Prostate gland (tissue), 2 donors: Measurements from ENCODE around the gene VILL. TPM values are rescaled to one million over a fixed set of nuclear protein-coding genes. Genes with fewer than 3 reads are reported as not detected.
"Not testable (repeated sequence)": the region's sequence is repeated elsewhere in the genome, so short reads cannot be mapped to it uniquely, and the experiment has no call there.

ENCODE experiments used
- DNase-seq: peaks from one replicate; pipeline ENCODE4 v3.0.0-alpha.2; 2019; ENCODE audit warnings: low spot score
- H3K27ac ChIP-seq, 2 donors: fragments of 200-600 bp; sonication (generic); 2 replicates each; pipeline ENCODE4 v1.5.1; 2017 to 2019
- H3K27me3 ChIP-seq: fragments of 200-600 bp; sonication (generic); replicated peaks from 2 replicates; pipeline ENCODE4 v1.5.1; 2019; ENCODE audit not compliant: insufficient read depth
- H3K36me3 ChIP-seq, 2 donors: fragments of 200-600 bp; sonication (generic); 1 replicate in 1 of 2; 2 replicates in 1 of 2; pipeline versions ENCODE4 v1.5.1 to v1.8.1; 2017 to 2019
- H3K4me1 ChIP-seq: fragments of 200-600 bp; sonication (generic); replicated peaks from 2 replicates; pipeline ENCODE4 v1.5.1; 2019
- H3K4me3 ChIP-seq, 2 donors: fragments of 200-600 bp; sonication (generic); 2 replicates each; pipeline ENCODE4 v1.5.1; 2017 to 2019
- H3K9me3 ChIP-seq: fragments of 200-600 bp; sonication (generic); 2 replicates; pipeline ENCODE4 v1.5.1; 2017
- POLR2A ChIP-seq: fragments of 450-650 bp; IDR thresholded peaks from one replicate; pipeline ENCODE4 v1.6.1; 2016; ENCODE audit warnings: antibody characterized with exemption, mild to moderate bottlenecking
- POLR2AphosphoS5 ChIP-seq: sonication (generic); formaldehyde crosslinking; IDR thresholded peaks from one replicate; pipeline ENCODE4 v1.6.1; 2017; ENCODE audit warnings: antibody characterized with exemption
- WGBS: methylation state at CpG from one replicate; pipeline ENCODE4 v1.1.5; 2018; 5-methylcytosine and 5-hydroxymethylcytosine counted together
- intact Hi-C: fragments of 100-400 bp; cut with DNase I; formaldehyde crosslinking; loops from one replicate; pipeline ENCODE4 v1.14.2; 2022
- total RNA-seq, 2 donors: library from RNA; depleted of rRNA; stranded (reverse); fragments of >200 nt; gene quantifications; one replicate each; pipeline ENCODE4 v1.1.0, GENCODE V29; 2016
- TF ChIP-seq, protein P1 (sequence below), 4 experiments: fragments of 200-600 bp in 2 of 4; fragments of 450-650 bp in 2 of 4; sonication (generic) in 2 of 4; IDR thresholded peaks; 1 replicate in 3 of 4; 2 replicates in 1 of 4; pipeline ENCODE4 v1.5.1; 2016 to 2019; ENCODE audit warnings: antibody characterized with exemption in 4 of 4, mild to moderate bottlenecking in 2 of 4, moderate library complexity in 2 of 4

Gene VILL
- total RNA-seq, 2 donors from 2014 or later, result 29.1 to 29.3 TPM

DNA sequence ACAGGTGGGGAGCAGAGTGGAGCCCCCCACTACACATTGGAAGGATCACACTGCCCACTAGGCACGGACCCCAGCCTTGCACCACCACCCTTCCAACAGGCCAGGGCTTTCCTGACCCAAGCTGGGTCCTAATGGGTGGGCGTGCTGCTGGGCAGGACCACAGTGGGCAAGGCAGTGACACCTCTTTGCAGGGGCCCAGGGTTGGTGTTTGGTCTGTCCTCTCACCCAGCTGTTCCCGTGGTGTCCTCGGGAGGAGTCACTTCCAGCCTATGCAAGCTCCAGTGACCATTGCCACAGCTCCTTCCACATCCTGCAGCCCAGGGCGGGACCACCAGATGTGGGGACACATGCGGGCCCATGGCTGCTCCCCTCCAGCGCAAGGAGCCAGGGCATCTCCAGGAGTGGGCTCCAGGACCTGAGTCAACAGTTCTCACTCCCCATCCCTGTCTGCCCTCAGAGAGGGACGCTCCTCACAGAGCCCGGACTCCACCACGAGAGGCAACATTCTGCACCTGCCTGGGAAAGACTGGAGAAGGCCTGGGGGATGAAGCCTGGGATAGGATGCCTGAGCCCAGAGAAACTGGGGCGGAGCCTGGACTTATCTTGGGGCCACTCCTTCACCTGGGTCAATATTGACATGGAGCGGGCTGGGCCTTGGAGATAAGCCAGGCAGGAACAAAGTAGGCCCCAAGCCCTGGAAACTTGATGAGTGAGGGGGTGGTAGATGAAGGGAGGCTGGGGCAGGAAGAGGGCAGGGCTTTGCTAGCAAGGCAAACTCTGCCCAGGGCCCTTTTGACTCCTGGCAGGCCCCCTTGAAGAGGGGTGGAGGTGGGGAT lies 3.9 kb upstream of the VILL start:
- TF ChIP-seq POLR2AphosphoS5 (peak; percentile 88), POLR2A (peak; percentile 30)
- TF ChIP-seq, protein P1, sequence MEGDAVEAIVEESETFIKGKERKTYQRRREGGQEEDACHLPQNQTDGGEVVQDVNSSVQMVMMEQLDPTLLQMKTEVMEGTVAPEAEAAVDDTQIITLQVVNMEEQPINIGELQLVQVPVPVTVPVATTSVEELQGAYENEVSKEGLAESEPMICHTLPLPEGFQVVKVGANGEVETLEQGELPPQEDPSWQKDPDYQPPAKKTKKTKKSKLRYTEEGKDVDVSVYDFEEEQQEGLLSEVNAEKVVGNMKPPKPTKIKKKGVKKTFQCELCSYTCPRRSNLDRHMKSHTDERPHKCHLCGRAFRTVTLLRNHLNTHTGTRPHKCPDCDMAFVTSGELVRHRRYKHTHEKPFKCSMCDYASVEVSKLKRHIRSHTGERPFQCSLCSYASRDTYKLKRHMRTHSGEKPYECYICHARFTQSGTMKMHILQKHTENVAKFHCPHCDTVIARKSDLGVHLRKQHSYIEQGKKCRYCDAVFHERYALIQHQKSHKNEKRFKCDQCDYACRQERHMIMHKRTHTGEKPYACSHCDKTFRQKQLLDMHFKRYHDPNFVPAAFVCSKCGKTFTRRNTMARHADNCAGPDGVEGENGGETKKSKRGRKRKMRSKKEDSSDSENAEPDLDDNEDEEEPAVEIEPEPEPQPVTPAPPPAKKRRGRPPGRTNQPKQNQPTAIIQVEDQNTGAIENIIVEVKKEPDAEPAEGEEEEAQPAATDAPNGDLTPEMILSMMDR (IDR thresholded peaks at IDR 0.05), result no peak
- intact Hi-C loops, result no loop called here
- peak; percentile 91 for DNase-seq
- no peaks in the 10 kb centered on the region for H3K27me3 ChIP-seq
- H3K4me3 ChIP-seq, result no peak overlapping the region
- H3K36me3 ChIP-seq, result no peaks in the 10 kb centered on the region
- H3K9me3 ChIP-seq, result no peaks in the 10 kb centered on the region
- 63% methylated on average over 11 of the region's 12 CpGs for WGBS
- peaks cover 10% of the 10 kb centered on the region for H3K4me1 ChIP-seq
- H3K27ac ChIP-seq, result peak overlapping the region; percentile 68 to 76

DNA sequence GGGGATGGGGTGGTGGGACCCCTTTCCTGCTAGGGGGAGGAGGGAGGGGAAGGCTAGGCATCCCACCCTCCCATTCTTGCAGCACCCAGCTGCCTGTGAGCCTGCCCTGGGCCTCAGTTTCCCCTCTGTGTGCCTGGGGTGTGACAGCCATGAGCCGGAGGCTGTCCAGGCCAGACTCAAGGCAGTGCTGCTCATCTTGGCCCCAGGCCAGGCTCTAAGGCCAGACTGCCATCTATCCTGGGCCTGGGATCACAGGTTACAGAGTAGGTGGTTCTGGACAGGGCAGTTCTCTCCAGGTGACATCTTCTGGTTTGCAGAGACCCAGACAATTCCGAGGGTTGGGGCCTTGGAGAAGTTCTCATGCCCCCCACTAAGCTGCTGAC lies 3.3 kb upstream of the VILL start:
- intact Hi-C loops, result no loop called here
- H3K27ac ChIP-seq, result peak overlapping the region; percentile 56 to 76

DNA sequence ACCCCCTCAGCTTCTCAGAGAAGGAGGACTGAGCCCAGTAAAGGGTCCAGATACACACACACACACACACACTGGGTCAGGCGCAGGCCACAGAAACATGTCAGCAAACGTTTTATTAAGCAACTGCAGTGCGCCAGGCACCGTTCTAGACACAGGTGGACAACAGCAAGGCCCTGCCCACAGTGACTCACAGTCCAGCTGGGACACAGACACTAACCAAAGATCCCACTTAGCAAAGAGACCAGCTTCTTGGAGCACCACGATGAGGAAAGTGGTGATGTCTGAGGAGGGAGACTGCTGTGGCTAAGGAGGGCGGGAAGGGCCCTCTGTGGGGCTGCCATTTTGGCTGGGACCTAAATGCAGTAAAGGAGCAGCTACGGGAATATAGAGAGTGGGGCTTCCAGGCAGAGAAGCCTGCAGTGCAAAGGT lies 2.8 kb upstream of the VILL start:
- no peaks in the 10 kb centered on the region for H3K9me3 ChIP-seq
- peaks cover 12% of the 10 kb centered on the region for H3K4me1 ChIP-seq
- TF ChIP-seq, protein P1 (IDR thresholded peaks at IDR 0.05), result no peak
- TF ChIP-seq POLR2AphosphoS5 (no peak), POLR2A (no peak)
- 77% methylated on average over 7 of the region's 7 CpGs for WGBS
- no peaks in the 10 kb centered on the region for H3K36me3 ChIP-seq
- peak overlapping the region; percentile 56 to 76 for H3K27ac ChIP-seq
- no peaks in the 10 kb centered on the region for H3K27me3 ChIP-seq
- DNase-seq, result no peak
- intact Hi-C loops, result no loop called here
- H3K4me3 ChIP-seq, result no peak overlapping the region

More for the DNA sequence above, 3.3 kb upstream of the VILL start:
- H3K4me1 ChIP-seq, result peaks cover 10% of the 10 kb centered on the region
- no peaks in the 10 kb centered on the region for H3K9me3 ChIP-seq
- H3K27me3 ChIP-seq, result no peaks in the 10 kb centered on the region
- H3K4me3 ChIP-seq, result no peak overlapping the region
- TF ChIP-seq POLR2AphosphoS5 (no peak), POLR2A (no peak)
- TF ChIP-seq, protein P1 (IDR thresholded peaks at IDR 0.05), result no peak
- H3K36me3 ChIP-seq, result no peaks in the 10 kb centered on the region
- no peak for DNase-seq
- WGBS, result 83% methylated on average over 2 of the region's 2 CpGs

DNA sequence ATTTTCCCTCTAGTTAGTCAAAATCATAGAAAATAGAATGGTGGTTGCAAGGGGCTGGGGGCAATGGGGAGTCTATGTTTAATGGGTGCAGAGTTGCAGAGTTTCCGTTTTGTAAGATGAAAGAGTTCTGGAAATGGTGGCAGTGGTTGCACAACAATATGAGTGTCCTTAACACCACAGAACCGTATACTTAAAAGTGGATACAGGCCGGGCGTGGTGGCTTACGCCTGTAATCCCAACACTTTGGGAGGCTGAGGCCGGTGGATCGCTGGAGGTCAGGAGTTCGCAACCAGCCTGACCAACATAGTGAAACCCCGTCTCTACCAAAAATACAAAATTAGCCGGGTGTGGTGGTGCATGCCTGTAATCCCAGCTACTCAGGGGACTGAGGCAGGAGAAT lies 2.2 kb upstream of the VILL start:
- WGBS, result 89% methylated on average over 10 of the region's 10 CpGs
- peaks cover 12% of the 10 kb centered on the region for H3K4me1 ChIP-seq
- DNase-seq, H3K36me3 ChIP-seq, H3K9me3 ChIP-seq, H3K4me3 ChIP-seq, intact Hi-C loops, H3K27ac ChIP-seq, H3K27me3 ChIP-seq: not testable (repeated sequence)

DNA sequence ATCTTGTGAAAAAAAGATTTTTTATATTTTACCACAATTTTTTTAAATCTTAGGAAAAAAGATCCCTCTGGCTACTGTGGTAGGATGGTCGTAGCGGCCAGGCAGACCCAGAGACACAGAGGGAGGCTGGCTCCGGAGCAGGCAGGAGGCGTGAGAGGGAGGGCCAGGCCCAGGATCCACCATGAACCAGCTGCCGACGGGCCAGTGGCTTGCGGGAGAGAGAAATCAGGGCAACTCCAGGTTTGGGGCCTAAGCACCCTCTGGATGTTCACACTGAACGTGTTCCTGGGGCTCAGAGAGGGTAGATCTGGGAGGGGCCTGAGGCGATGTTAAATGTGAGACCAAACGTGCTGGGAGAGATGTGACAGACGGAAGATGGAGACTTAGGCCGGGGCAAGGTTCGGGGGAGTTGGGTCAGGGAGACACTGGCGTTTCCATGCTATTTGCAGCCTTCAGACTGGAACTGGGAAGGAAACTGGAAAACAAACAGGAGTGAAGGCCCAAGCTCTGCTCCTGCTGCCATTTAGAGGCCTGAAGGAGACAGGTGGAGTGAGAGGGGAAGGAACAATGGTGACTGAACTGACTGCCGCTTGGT lies 1.6 kb upstream of the VILL start:
- Histone ChIP-seq H3K27ac (no peak overlapping the region), H3K4me1 (peaks cover 12% of the 10 kb centered on the region), H3K4me3 (no peak overlapping the region), H3K27me3 (no peaks in the 10 kb centered on the region), H3K36me3 (no peaks in the 10 kb centered on the region), H3K9me3 (no peaks in the 10 kb centered on the region)
- intact Hi-C loops, result no loop called here
- TF ChIP-seq POLR2AphosphoS5, result no peak
- no peak for TF ChIP-seq POLR2A
- TF ChIP-seq, protein P1 (IDR thresholded peaks at IDR 0.05), result no peak
- WGBS, result 84% methylated on average over 15 of the region's 15 CpGs
- no peak for DNase-seq
